Mesothelial cell of epicardium (in vitro differentiated cells): Measurements from ENCODE around the gene DVL2. TPM values are rescaled to one million over a fixed set of nuclear protein-coding genes. Genes with fewer than 3 reads are reported as not detected.

Source experiments
- DNase-seq, 2 experiments: peaks; one replicate each; pipeline ENCODE4 v3.0.0; 2021; ENCODE audit warnings: low spot score in 2 of 2; ENCODE audit not compliant: unreplicated experiment in 2 of 2
- H3K27ac Mint-ChIP-seq: 2 replicates; pipeline ENCODE4 v1.8.0; 2021; ENCODE audit warnings: mixed read lengths
- H3K27me3 Mint-ChIP-seq: 2 replicates; pipeline ENCODE4 v1.8.0; 2021; ENCODE audit warnings: low read depth, mixed read lengths
- H3K36me3 Mint-ChIP-seq: 2 replicates; pipeline ENCODE4 v1.8.0; 2021; ENCODE audit warnings: mixed read lengths
- H3K4me1 Mint-ChIP-seq: 2 replicates; pipeline ENCODE4 v1.8.0; 2021; ENCODE audit warnings: mixed read lengths
- H3K4me3 Mint-ChIP-seq: 2 replicates; pipeline ENCODE4 v1.8.0; 2021; ENCODE audit warnings: mild to moderate bottlenecking, moderate library complexity, mixed read lengths
- H3K9me3 Mint-ChIP-seq: 2 replicates; pipeline ENCODE4 v1.8.0; 2021; ENCODE audit warnings: mixed read lengths
- total RNA-seq: library from RNA; stranded (reverse); gene quantifications from 3 replicates; pipeline ENCODE4 v1.2.1, GENCODE V29; 2021
- TF ChIP-seq, protein P1 (sequence below): fragments of 200-600 bp; sonication (generic); IDR thresholded peaks from one replicate; pipeline ENCODE4 v1.5.0; 2021; ENCODE audit warnings: antibody characterized with exemption; ENCODE audit not compliant: unreplicated experiment

The DVL2 gene
- total RNA-seq, 1 donor from 2014 or later, result 94.0 TPM

DNA sequence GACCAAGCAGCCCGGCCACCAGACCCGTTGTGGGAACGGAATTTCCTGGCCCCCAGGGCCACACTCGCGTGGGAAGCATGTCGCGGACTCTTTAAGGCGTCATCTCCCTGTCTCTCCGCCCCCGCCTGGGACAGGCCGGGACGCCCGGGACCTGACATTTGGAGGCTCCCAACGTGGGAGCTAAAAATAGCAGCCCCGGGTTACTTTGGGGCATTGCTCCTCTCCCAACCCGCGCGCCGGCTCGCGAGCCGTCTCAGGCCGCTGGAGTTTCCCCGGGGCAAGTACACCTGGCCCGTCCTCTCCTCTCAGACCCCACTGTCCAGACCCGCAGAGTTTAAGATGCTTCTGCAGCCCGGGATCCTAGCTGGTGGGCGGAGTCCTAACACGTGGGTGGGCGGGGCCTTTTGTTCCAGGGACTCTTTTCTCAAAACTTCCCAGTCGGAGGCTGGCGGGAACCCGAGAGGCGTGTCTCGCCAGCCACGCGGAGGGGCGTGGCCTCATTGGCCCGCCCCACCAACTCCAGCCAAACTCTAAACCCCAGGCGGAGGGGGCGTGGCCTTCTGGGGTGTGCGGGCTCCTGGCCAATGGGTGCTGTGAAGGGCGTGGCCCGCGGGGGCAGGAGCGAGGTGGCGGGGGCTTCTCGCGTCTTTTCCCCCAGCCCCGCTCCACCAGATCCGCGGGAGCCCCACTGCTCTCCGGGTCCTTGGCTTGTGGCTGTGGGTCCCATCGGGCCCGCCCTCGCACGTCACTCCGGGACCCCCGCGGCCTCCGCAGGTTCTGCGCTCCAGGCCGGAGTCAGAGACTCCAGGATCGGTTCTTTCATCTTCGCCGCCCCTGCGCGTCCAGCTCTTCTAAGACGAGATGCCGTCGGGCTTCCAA lies 47.0 kb upstream of the DVL2 start, which contains the start of gene SLC2A4:
Gene SLC2A4 (plus strand): TSS at position 645 of the 879 bp plus-strand sequence. CDS start 217 bp downstream, at position 862.
- Mint-ChIP-seq H3K4me1 (peaks cover 15% of the 10 kb centered on the region), H3K36me3 (no peaks in the 10 kb centered on the region), H3K27ac (peak within 1 kb of the TSS; percentile 75), H3K27me3 (peaks cover 25% of the 10 kb centered on the region), H3K9me3 (no peaks in the 10 kb centered on the region), H3K4me3 (peak within 1 kb of the TSS; percentile 73)
- DNase-seq, result peak; percentile 90 to 95
- TF ChIP-seq, protein P1, sequence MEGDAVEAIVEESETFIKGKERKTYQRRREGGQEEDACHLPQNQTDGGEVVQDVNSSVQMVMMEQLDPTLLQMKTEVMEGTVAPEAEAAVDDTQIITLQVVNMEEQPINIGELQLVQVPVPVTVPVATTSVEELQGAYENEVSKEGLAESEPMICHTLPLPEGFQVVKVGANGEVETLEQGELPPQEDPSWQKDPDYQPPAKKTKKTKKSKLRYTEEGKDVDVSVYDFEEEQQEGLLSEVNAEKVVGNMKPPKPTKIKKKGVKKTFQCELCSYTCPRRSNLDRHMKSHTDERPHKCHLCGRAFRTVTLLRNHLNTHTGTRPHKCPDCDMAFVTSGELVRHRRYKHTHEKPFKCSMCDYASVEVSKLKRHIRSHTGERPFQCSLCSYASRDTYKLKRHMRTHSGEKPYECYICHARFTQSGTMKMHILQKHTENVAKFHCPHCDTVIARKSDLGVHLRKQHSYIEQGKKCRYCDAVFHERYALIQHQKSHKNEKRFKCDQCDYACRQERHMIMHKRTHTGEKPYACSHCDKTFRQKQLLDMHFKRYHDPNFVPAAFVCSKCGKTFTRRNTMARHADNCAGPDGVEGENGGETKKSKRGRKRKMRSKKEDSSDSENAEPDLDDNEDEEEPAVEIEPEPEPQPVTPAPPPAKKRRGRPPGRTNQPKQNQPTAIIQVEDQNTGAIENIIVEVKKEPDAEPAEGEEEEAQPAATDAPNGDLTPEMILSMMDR, result no peak

GRCh38 chr17:7280519-7281073 lies 46.3 kb upstream of the DVL2 start:
- peak; percentile 59 to 82 for DNase-seq
- peaks cover 23% of the 10 kb centered on the region for H3K27me3 Mint-ChIP-seq
- no peaks in the 10 kb centered on the region for H3K36me3 Mint-ChIP-seq
- no peaks in the 10 kb centered on the region for H3K9me3 Mint-ChIP-seq
- H3K4me1 Mint-ChIP-seq, result peaks cover 15% of the 10 kb centered on the region
- H3K4me3 Mint-ChIP-seq, result peak overlapping the region; percentile 73
- peak overlapping the region; percentile 73 for H3K27ac Mint-ChIP-seq
- TF ChIP-seq, protein P1, result peak; percentile 76

- Mint-ChIP-seq H3K36me3 (no peaks in the 10 kb centered on the region), H3K4me3 (no peak overlapping the region)
Observed at GRCh38 chr17:7279448-7279847, 45.1 kb upstream of the DVL2 start.

GRCh38 chr17:7266784-7267183 lies 32.5 kb upstream of the DVL2 start:
- no peak overlapping the region for H3K4me3 Mint-ChIP-seq
- peaks cover 16% of the 10 kb centered on the region for H3K4me1 Mint-ChIP-seq
- TF ChIP-seq, protein P1, result no peak
- no peaks in the 10 kb centered on the region for H3K36me3 Mint-ChIP-seq
- no peak for DNase-seq
- H3K27ac Mint-ChIP-seq, result peak overlapping the region; percentile 15
- no peaks in the 10 kb centered on the region for H3K9me3 Mint-ChIP-seq
- peaks cover 32% of the 10 kb centered on the region for H3K27me3 Mint-ChIP-seq

More at GRCh38 chr17:7279448-7279847, 45.1 kb upstream of the DVL2 start:
- Mint-ChIP-seq H3K4me1 (peaks cover 15% of the 10 kb centered on the region), H3K27me3 (peaks cover 23% of the 10 kb centered on the region), H3K9me3 (no peaks in the 10 kb centered on the region), H3K27ac (no peak overlapping the region)
- TF ChIP-seq, protein P1, result no peak
- DNase-seq, result no peak

DNA sequence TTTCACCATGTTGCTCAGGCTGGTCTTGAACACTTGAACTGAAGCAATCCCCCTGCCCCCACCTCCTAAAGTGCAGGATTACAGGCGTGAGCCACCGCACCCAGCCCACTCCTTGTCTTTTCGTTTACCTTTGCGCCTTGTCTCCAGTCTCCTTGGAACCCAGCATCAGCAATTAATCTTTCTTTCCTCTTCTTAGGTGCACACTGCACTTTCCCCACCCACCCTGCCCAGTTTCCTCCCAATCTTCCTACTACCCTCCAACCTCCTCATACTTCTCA lies 29.4 kb upstream of the DVL2 start:
- peaks cover 21% of the 10 kb centered on the region for H3K4me1 Mint-ChIP-seq
- no peaks in the 10 kb centered on the region for H3K9me3 Mint-ChIP-seq
- DNase-seq, result no peak
- H3K36me3 Mint-ChIP-seq, result no peaks in the 10 kb centered on the region
- TF ChIP-seq, protein P1, result no peak
- H3K4me3 Mint-ChIP-seq, result peak overlapping the region; percentile 90
- peak overlapping the region; percentile 96 for H3K27ac Mint-ChIP-seq
- peaks cover 38% of the 10 kb centered on the region for H3K27me3 Mint-ChIP-seq
